IPS DF 6.9 (cell line): ENCODE data around the gene AOX1.

ENCODE experiments used
- DNase-seq: peaks from one replicate; pipeline ENCODE4 v3.0.0-alpha.2; 2013; ENCODE audit warnings: low read depth, low spot score
- H3K27ac ChIP-seq: one replicate; pipeline ENCODE4 v1.5.1; 2013; ENCODE audit warnings: low read length, control low read depth
- H3K27me3 ChIP-seq: 2 replicates; pipeline ENCODE4 v1.6.1; 2013; ENCODE audit warnings: mild to moderate bottlenecking, low read length; ENCODE audit not compliant: control insufficient read depth, insufficient read depth
- H3K36me3 ChIP-seq: 2 replicates; pipeline ENCODE4 v1.6.1; 2013; ENCODE audit warnings: low read length; ENCODE audit not compliant: control insufficient read depth, insufficient read depth
- H3K4me1 ChIP-seq: 2 replicates; pipeline ENCODE4 v1.6.1; 2013; ENCODE audit warnings: low read length; ENCODE audit not compliant: control insufficient read depth, insufficient read depth
- H3K4me3 ChIP-seq: 2 replicates; pipeline ENCODE4 v1.5.1; 2013; ENCODE audit warnings: mild to moderate bottlenecking, low read length
- H3K9me3 ChIP-seq: 2 replicates; pipeline ENCODE4 v1.6.1; 2013; ENCODE audit warnings: low read length, inconsistent platforms; ENCODE audit not compliant: control insufficient read depth, insufficient read depth
- WGBS: extraction: QIAGEN DNeasy Blood & Tissue Kit; methylation state at CpG from one replicate; pipeline ENCODE4 v1.1.7; 2013; ENCODE audit warnings: mixed read lengths, missing lambda C conversion rate; ENCODE audit not compliant: insufficient read length, insufficient coverage; 5-methylcytosine and 5-hydroxymethylcytosine counted together

The AOX1 gene

DNA sequence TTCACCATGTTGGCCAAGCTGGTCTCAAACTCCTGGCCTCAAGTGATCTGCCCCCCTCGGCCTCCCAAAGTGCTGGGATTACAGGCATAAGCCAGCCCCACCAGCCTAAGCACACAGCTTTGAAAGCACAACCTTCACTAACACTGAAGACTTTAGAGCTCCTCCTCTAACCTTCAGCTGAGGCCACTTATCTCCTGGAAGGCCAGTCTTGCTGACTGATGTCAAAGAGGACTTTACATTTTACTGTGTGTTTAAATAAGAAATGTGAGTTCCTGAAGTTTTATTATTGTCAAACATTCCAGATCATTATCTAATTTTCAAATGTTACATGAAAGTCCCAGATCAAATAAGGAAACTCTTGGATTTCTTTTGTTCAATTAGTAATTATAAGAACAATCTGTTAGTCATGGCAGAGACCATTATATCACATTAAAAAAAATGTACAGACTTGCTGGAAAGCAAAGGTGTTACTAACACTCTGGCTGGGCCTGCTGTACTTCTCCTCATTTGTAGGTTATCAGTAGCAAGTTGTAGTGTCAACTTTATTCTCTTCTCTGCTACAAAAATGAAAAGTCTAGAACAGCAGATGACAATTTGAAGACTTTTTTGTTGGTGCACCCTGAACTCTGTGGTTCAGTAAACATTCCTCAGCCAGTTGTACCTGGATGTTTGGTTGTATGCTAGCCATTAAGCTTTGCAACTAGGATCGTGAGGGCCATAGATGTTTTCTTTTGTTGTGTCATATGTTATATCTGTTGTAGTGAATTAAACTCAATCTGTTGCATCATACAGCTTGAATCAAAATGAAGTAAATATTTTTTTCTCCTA is 80.0 kb downstream of the AOX1 start:
- Histone ChIP-seq H3K4me1 (no peaks in the 10 kb centered on the region), H3K27me3 (no peaks in the 10 kb centered on the region), H3K9me3 (no peaks in the 10 kb centered on the region), H3K4me3 (no peak overlapping the region), H3K27ac (no peak overlapping the region), H3K36me3 (no peaks in the 10 kb centered on the region)
- no peak for DNase-seq
- no CpG with 5 or more reads among the region's 2 CpGs for WGBS

DNA sequence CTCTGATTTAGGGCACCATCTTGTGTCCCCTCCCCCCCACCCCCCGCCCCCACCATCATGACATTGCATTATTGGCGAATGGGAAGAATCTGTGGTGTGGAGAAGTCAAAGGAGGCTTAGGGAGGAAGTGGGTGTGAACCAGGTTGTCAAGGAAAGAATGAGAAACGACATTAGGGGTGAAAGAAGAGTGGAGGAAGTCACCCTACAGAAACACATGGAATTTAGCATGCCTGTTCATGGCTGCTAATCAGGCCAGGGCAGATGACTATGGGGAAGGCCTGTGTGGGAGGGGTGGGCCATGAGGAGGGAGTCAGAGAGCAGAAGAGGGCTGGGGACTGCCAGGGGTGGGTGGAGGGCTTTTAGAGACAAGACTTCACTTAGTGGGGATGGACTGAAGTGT is 81.6 kb downstream of the AOX1 start:
- Histone ChIP-seq H3K27me3 (no peaks in the 10 kb centered on the region), H3K36me3 (no peaks in the 10 kb centered on the region), H3K4me3 (no peak overlapping the region), H3K27ac (no peak overlapping the region), H3K4me1 (no peaks in the 10 kb centered on the region), H3K9me3 (no peaks in the 10 kb centered on the region)
- no peak for DNase-seq
- WGBS = no CpG with 5 or more reads among the region's 3 CpGs

DNA sequence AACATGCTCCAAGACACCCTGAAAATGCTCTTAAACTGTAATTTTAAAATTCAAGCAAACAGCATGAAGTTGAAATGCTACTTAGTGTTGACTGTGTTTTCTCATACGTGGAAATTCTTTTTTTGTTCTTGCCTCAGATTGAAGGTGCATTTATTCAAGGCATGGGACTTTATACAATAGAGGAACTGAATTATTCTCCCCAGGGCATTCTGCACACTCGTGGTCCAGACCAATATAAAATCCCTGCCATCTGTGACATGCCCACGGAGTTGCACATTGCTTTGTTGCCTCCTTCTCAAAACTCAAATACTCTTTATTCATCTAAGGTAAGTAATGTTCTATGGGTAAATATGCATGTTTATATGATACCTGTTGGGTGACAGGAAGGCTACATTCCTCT is 82.7 kb downstream of the AOX1 start:
- Histone ChIP-seq H3K36me3 (no peaks in the 10 kb centered on the region), H3K4me3 (no peak overlapping the region), H3K27ac (no peak overlapping the region), H3K4me1 (no peaks in the 10 kb centered on the region), H3K9me3 (no peaks in the 10 kb centered on the region), H3K27me3 (no peaks in the 10 kb centered on the region)
- DNase-seq = no peak
- no CpG with 5 or more reads among the region's 3 CpGs for WGBS

DNA sequence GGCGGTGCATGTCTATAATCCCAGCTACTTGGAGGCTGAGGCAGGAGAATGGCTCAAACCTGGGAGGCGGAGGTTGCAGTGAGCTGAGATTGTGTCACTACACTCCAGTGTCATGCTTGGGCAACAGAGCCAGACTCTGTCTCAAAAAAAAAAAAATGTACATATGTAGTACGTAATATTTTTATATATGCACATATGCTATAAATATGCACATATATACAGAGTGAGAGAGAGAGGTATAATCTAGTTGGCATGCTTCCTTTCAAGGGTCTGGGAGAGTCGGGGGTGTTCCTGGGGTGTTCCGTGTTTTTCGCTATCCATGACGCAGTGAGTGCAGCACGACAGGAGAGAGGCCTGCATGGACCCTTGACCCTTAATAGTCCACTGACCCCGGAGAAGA is 83.5 kb downstream of the AOX1 start:
- Histone ChIP-seq H3K36me3 (no peaks in the 10 kb centered on the region), H3K27ac (no peak overlapping the region), H3K9me3 (no peaks in the 10 kb centered on the region), H3K4me3 (no peak overlapping the region), H3K4me1 (no peaks in the 10 kb centered on the region), H3K27me3 (no peaks in the 10 kb centered on the region)
- WGBS = no CpG with 5 or more reads among the region's 9 CpGs
- DNase-seq = no peak

DNA sequence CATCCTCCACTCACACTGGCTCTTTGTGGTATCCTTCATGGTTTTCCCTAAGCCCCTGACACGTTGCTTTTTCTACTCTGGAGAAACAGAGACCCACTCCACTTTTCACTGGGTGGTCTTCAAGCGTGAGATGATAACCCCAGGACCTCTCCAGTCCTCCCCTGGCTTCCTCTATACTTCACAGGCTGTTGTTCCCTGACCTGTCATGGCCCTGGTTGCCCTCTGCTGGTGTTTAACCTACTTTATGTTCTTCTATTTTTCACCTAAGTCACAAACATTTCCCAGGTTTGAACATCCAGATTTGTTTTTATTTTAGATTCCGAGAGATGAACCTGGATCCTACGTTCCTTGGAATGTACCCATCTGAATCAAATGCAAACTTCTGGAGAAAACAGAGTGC is 84.5 kb downstream of the AOX1 start:
- no CpG with 5 or more reads among the region's 4 CpGs for WGBS
- H3K27me3 ChIP-seq = no peaks in the 10 kb centered on the region
- no peak for DNase-seq
- no peaks in the 10 kb centered on the region for H3K9me3 ChIP-seq
- no peak overlapping the region for H3K4me3 ChIP-seq
- no peaks in the 10 kb centered on the region for H3K36me3 ChIP-seq
- H3K4me1 ChIP-seq = no peaks in the 10 kb centered on the region
- H3K27ac ChIP-seq = no peak overlapping the region

DNA sequence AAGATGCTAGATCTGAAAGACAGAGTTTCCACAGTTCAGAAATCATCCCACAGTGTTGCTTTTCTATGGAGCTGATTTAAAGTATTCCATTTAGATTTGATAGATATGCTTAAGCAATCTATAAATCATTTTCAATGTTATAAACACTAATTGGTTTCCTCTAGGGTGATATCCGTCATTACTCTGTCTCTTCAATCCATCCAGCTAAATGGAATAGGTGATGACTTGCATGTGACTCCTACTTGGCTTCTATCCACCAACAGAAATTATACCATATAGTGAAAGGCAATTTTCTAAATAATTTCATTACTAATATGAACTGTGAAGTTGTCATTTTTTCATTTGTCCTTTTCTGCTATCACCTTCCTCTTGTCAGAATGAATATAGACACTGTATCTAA is 84.9 kb downstream of the AOX1 start:
- no peaks in the 10 kb centered on the region for H3K4me1 ChIP-seq
- WGBS = no CpG with 5 or more reads among the region's 1 CpG
- no peaks in the 10 kb centered on the region for H3K9me3 ChIP-seq
- no peaks in the 10 kb centered on the region for H3K27me3 ChIP-seq
- no peak overlapping the region for H3K4me3 ChIP-seq
- no peak overlapping the region for H3K27ac ChIP-seq
- no peaks in the 10 kb centered on the region for H3K36me3 ChIP-seq
- no peak for DNase-seq

DNA sequence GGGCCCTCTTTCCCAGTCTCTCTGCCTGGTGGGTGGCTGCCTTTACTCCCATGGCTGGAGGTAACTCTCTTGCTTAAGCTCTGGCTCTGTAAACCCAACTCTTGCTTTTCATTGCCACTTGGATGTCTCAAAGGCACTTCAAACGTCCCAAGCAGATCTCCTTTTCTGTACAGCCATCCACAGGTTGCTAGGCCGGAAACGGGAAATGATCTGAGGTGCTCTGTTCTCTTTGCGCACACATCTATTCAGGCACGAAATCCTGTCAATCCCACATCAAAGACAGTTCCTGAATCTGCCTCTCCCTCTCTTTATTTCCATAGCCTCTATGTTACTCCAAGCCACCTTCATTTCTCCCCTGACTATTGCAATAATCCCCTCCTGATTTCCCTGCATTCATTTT is 87.4 kb downstream of the AOX1 start:
- Histone ChIP-seq H3K27me3 (no peaks in the 10 kb centered on the region), H3K4me3 (no peak overlapping the region), H3K4me1 (no peaks in the 10 kb centered on the region), H3K36me3 (no peaks in the 10 kb centered on the region), H3K9me3 (no peaks in the 10 kb centered on the region), H3K27ac (no peak overlapping the region)
- no CpG with 5 or more reads among the region's 5 CpGs for WGBS
- DNase-seq = no peak

DNA sequence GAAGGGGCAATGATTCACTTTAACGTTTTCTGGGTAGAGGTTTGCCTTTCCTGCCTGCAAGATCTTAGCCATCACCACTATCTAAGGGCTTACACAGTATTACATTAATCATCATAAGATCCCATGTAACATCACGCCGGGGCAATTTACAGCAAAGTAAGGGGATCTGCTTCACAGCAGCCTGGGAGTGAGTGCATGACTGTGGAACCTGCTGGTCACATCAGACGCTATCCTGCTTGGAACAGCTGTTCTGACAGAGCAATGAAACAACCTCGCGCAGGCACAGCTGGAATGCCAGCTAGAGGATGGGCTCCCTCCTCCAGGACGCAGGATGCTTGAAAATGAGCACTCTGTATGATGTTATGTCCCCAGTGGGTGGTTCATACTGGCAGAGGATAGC is 89.0 kb downstream of the AOX1 start:
- no CpG with 5 or more reads among the region's 7 CpGs for WGBS
- no peak overlapping the region for H3K4me3 ChIP-seq
- no peak overlapping the region for H3K27ac ChIP-seq
- no peaks in the 10 kb centered on the region for H3K9me3 ChIP-seq
- no peak for DNase-seq
- H3K27me3 ChIP-seq = no peaks in the 10 kb centered on the region
- no peaks in the 10 kb centered on the region for H3K36me3 ChIP-seq
- H3K4me1 ChIP-seq = no peaks in the 10 kb centered on the region

DNA sequence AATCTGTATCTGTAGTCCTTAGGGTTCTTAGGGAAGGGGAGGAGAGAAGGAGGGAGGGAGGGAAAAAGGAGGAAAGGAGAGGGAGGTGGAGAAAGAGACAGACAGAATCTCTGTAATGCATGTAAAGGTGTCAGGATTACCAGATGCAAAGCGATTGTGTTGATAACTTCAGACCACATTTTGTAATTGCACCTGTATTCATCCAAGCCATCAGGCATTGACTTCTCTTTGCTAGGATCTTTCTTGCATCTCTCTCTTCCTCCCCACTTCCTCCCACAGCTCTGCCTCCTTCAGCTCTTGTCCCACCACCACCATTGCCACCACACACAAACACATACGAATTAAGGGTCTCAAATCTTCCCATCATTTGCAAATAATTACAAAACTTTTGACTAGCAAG is 91.4 kb downstream of the AOX1 start:
- H3K4me1 ChIP-seq = no peaks in the 10 kb centered on the region
- H3K36me3 ChIP-seq = no peaks in the 10 kb centered on the region
- no peak overlapping the region for H3K4me3 ChIP-seq
- no peak overlapping the region for H3K27ac ChIP-seq
- no peaks in the 10 kb centered on the region for H3K9me3 ChIP-seq
- WGBS = no CpG with 5 or more reads among the region's 2 CpGs
- no peak for DNase-seq
- H3K27me3 ChIP-seq = no peaks in the 10 kb centered on the region

DNA sequence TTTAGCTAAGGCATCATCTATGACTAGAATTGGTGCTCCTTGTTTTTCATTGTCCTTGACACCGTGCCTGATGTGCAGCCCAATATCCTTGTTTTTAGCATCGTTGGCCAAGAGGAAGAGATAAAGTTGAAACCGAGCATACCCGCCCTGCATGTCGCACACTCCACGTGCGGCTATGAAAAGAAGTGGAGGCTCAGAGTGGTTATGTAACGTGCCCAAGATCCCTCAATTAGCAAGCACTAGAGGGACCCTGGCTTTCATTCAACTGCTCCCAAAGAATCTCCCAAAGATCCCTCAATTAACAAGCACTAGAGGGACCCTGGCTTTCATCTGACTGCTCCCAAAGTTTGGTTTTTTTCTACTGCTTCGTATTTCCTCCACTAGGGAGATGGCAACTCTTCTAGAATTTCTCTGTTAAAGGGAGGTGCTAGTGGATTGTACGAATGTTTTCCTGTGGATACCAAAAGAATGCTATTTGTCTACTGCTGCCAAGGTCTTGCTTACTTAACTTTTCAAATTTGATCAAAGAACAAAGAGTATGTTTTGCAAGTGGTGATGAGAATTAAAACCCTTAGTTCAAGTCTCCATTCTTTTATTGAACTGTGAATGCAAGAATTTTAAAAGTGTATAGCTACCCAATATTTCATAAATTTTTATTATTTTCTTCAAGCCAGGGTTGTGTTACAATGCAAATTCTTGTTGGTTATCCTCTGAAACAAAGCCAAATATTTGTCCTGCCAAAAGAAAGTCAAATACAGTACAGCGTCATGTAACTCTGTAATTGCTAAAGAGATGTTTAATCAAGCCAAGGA is 92.1 kb downstream of the AOX1 start:
- no peak for DNase-seq

More for the DNA sequence above, 92.1 kb downstream of the AOX1 start:
- no CpG with 5 or more reads among the region's 11 CpGs for WGBS
- Histone ChIP-seq H3K36me3 (no peaks in the 10 kb centered on the region), H3K4me3 (no peak overlapping the region), H3K27me3 (no peaks in the 10 kb centered on the region), H3K9me3 (no peaks in the 10 kb centered on the region), H3K4me1 (no peaks in the 10 kb centered on the region), H3K27ac (no peak overlapping the region)
